ENCODE measurements around the gene RDH16.

The RDH16 gene

GRCh38 chr12:56957229-56958052, at the start of gene RDH16:
RDH16 (minus strand) TSS chr12:56957608; CDS start chr12:56957462, 146 bp downstream.
- DNase-seq, result no peak

GRCh38 chr12:57006809-57007475, 49.5 kb upstream of the RDH16 start:
- peak; percentile 44 for DNase-seq

DNA sequence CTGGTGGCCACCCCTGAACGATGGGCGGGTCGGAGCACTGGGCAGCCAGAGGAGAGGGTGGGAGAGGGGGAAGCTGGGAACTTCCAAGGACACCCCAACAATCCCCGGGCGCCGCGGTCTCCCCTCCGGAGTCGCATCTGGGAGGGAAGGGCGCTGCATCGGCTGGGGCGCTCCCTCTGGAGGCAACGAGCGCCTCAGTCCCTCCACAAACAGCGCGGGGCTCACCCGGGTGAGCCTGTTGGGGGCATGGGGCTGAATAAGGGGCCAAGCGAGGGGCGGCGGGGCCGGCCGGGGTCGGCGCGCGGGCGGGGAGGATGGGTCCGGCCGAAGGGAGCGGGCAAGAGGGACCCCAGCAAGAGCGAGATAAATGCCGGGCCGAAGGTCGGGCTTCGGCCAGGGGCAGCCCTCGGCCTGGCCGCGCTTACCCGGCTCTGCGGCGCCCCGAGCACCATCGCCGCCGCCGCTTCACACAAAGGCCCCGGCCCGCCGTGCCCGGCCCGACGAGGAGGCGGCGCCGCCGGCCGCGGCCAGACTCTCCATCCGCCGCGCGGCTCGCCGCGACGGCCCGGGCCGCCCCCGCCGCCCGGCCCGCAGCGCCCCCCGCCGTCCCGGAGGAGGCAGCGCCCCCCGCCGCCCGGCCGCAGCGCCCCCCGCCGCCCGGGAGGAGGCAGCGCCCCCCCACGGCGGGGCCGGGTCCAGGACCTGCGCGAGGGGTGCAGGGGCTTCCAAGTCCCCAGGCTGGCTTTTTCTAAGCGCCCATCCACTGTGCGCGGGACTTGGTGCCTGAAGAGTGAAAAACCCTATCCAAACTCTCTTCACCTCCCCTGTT, 48.8 kb upstream of the RDH16 start, which contains the start of gene ZBTB39:
Gene ZBTB39 (minus strand): TSS at position 567 of the 829 bp plus-strand sequence. CDS start 1,629 bp downstream, outside the sequence.
- peak; percentile 71 for DNase-seq

GRCh38 chr12:57004651-57005050, 47.2 kb upstream of the RDH16 start:
- DNase-seq, result no peak

- no peak for DNase-seq
Measured at GRCh38 chr12:57003395-57003794, 46.0 kb upstream of the RDH16 start.

GRCh38 chr12:57001448-57001906, 44.1 kb upstream of the RDH16 start:
- DNase-seq, result peak; percentile 77

DNA sequence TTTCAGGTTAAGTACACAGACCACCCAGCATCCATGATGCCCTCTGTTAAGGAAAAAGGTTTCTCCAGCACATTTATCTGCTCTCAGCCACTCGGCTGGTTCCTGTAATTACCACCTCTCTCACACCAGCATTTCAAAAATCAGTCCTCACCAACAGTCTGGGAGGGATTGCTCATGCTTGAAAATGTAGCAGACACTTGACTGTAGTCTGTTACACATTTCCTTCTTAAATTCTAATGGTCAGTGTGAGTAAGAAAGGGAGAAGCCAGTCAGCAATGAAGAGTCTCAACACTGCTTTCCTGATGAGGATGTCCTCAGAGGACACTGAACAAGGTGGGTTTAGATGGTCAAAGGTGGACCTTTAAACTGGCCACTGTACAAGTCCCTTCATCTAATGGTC, 43.0 kb upstream of the RDH16 start:
- no peak for DNase-seq

GRCh38 chr12:56999456-56999855, 42.0 kb upstream of the RDH16 start:
- no peak for DNase-seq

- peak; percentile 51 for DNase-seq
Measured at GRCh38 chr12:56998981-56999380, 41.6 kb upstream of the RDH16 start.

- no peak for DNase-seq
Measured at GRCh38 chr12:56998316-56998715, 40.9 kb upstream of the RDH16 start.

DNA sequence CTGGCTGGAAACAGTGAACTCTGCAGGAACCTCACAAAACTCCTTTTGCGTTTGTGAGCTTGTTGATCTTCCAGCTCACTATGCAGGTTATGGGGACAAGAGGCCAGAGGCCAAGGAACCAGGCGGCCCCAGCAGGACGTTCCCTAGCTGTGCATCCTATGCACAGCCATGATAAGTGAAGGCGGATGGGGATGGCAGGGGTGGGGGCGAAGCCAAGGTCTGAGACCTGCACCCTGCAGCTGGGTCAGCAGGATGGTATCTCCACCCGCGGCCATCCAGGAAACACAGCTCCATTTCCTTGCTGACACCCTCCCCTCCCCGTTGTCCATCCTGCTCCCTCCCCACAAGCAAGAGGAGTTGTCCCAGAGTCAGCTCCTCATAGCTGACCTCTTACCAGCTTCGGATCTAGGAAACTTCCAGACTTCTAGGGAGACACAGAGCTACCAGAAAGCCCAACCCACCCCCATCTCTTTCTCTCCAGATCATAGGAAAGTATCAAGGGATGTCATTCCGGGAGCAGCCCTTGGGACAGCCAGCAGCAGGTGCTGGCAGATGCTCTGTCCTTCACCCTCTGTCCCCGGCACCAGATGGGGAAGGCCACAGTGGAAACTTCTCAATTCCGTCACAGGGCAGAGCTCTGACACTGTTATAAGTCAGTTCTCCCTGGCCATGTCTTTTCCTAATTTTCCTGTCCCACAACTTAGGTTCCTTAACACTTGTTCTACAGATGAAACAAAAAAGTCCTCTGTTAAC, 39.6 kb upstream of the RDH16 start:
- DNase-seq, result no peak

GRCh38 chr12:56995930-56996496, 38.6 kb upstream of the RDH16 start:
- DNase-seq, result no peak

DNA sequence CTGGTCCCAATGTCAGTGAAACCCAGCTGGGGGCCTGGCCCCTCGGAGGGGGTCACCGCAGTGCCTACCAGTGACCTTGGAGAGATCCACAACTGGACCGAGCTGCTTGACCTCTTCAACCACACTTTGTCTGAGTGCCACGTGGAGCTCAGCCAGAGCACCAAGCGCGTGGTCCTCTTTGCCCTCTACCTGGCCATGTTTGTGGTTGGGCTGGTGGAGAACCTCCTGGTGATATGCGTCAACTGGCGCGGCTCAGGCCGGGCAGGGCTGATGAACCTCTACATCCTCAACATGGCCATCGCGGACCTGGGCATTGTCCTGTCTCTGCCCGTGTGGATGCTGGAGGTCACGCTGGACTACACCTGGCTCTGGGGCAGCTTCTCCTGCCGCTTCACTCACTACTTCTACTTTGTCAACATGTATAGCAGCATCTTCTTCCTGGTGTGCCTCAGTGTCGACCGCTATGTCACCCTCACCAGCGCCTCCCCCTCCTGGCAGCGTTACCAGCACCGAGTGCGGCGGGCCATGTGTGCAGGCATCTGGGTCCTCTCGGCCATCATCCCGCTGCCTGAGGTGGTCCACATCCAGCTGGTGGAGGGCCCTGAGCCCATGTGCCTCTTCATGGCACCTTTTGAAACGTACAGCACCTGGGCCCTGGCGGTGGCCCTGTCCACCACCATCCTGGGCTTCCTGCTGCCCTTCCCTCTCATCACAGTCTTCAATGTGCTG, 38.0 kb upstream of the RDH16 start:
- DNase-seq, result no peak

DNA sequence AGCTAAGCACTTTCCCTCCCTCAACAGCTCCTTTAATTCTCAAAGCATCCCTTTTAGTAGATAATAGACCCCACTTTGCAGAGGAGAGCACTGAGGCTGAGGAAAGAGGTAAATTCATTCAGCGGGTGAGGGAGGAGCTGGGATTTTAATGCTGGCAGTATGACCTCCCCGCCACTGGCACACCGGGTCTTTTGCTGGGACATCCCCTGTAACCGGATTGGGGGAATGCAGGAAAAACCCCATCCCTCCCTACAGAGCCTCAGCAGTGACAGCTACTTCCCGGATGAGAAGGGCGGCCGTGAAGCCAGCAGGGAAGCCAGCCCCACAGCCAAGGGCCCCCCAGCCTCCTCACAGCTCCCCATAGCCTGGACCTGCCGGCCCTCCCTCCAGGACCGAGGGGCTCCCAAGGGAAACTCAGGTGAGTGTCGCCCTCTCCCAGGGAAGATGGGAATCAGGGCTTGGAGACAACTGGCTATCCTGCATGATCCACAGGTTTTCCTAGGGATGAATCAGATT, 36.9 kb upstream of the RDH16 start:
- DNase-seq, result no peak

DNA sequence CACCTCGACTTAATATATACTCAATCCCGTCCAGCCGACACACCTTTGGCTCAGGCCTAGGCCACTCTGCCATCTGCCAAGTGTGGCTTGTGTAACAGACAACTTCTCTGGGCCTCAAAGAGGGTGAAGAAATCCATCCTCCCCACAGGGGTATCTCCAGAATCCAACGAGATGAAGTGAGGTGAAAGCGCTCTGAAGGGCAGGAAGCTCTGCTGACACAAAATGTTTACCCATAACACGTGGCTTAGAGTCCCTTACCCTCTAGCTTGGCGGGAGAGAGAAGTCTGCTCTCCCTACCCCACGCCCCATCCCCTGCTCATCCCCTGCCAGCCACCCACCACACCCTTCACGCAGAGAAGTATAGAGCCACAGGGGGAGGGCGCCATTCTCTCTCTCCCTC, 35.9 kb upstream of the RDH16 start:
- DNase-seq, result no peak

DNA sequence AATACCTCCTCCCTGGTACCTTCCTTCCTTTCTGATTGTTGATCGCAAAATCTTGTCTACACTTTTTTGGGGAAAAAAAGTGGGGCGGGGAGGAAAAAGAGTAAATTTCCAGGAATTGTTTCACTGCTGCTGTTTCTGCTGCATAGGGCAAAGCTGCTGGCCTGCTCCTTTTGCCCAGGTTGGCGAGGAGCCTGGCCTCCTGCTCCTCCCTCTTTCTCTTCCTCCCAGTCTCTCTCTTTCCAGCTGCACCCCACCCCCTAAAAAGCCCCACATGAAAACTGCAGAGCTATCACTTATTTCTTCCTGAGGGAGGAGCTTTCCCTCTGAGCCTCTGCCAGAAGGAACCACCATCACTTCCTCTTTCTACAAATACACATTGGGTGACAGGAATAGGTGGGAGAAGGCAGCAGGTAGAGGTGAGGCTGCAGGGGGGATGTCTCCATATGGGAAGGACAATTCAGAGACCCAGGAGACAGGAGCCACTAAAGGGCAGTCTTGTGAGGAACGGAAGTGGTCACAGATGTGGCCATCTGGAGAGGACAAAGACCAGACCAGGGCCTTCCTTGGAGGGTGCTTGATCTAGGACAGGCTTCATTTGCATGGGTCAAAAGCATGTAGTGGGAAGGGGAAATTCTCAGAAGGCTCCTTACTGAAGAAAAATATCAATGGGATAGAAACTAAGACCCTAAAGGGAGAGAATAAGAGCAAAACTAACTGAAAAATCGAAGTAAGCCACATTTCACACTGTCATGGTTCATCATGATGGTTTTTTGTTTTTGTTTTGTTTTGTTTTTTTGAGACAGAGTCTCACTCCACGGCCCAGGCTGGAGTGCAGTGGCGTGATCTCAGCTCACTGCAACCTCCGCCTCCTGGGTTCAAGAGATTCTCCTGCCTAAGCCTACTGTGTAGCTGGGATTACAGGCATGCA, 34.2 kb upstream of the RDH16 start:
- no peak for DNase-seq

GRCh38 chr12:56990648-56991318, 33.4 kb upstream of the RDH16 start:
- no peak for DNase-seq

- no peak for DNase-seq
Measured at GRCh38 chr12:56989861-56990610, 32.6 kb upstream of the RDH16 start.
